CD8-positive, alpha-beta memory T cell (primary cell): ENCODE results near the gene AIMP1. TPM values are rescaled to one million over a fixed set of nuclear protein-coding genes. Genes with fewer than 3 reads are reported as not detected.
"Not testable (repeated sequence)": the region's sequence is repeated elsewhere in the genome, so short reads cannot be mapped to it uniquely, and the experiment has no call there.

Experiments used
- CTCF ChIA-PET: fragments of 350-600 bp; sonication (Branson Sonifier 250); formaldehyde crosslinking; loops from one replicate; lab custom pipeline; 2021; ENCODE audit warnings: antibody characterized with exemption; lab: Charles Lee
- POLR2A ChIA-PET: fragments of 350-600 bp; sonication (Branson Sonifier 250); formaldehyde crosslinking; loops from one replicate; lab custom pipeline; 2021; ENCODE audit warnings: antibody characterized with exemption; lab: Charles Lee
- DNase-seq, 5 donors: peaks; one replicate each; pipeline versions ENCODE4 v3.0.0 to v3.0.0-alpha.2; 2020 to 2022; ENCODE audit warnings: mixed read lengths in 1 of 5
- H3K27ac ChIP-seq: one replicate; pipeline ENCODE4 v1.7.0; 2013; ENCODE audit warnings: low read depth, mild to moderate bottlenecking, low read length, moderate library complexity
- H3K27me3 ChIP-seq: 2 replicates; pipeline ENCODE4 v1.7.0; 2013; ENCODE audit warnings: low read length, mild to moderate bottlenecking; ENCODE audit not compliant: insufficient read depth, poor library complexity, severe bottlenecking
- H3K36me3 ChIP-seq: 2 replicates; pipeline ENCODE4 v1.7.0; 2013; ENCODE audit warnings: mild to moderate bottlenecking, low read length, moderate library complexity; ENCODE audit not compliant: insufficient read depth
- H3K4me1 ChIP-seq: 2 replicates; pipeline ENCODE4 v1.7.0; 2013; ENCODE audit warnings: mild to moderate bottlenecking, low read length, moderate library complexity; ENCODE audit not compliant: insufficient read depth
- H3K4me3 ChIP-seq: 2 replicates; pipeline ENCODE4 v1.7.0; 2013; ENCODE audit warnings: mild to moderate bottlenecking, low read length
- H3K9me3 ChIP-seq: 2 replicates; pipeline ENCODE4 v1.7.0; 2013; ENCODE audit warnings: mild to moderate bottlenecking, low read length
- H3K27ac Mint-ChIP-seq, 8 donors: one replicate each; pipeline ENCODE4 v1.8.0; 2020 to 2021; ENCODE audit warnings: mixed read lengths in 8 of 8, mild to moderate bottlenecking in 6 of 8, inconsistent platforms in 3 of 8, moderate library complexity in 3 of 8
- H3K27me3 Mint-ChIP-seq, 2 donors: one replicate each; pipeline ENCODE4 v1.8.0; 2020 to 2021; ENCODE audit warnings: mixed read lengths in 2 of 2, mild to moderate bottlenecking in 1 of 2, moderate library complexity in 1 of 2
- H3K36me3 Mint-ChIP-seq, 3 donors: one replicate each; pipeline ENCODE4 v1.8.0; 2020 to 2021; ENCODE audit warnings: mixed read lengths in 3 of 3, inconsistent platforms in 1 of 3, mild to moderate bottlenecking in 1 of 3
- H3K4me1 Mint-ChIP-seq, 3 donors: one replicate each; pipeline ENCODE4 v1.8.0; 2020 to 2021; ENCODE audit warnings: mixed read lengths in 3 of 3, inconsistent platforms in 1 of 3, mild to moderate bottlenecking in 1 of 3
- H3K4me3 Mint-ChIP-seq, 7 donors: one replicate each; pipeline ENCODE4 v1.8.0; 2020 to 2021; ENCODE audit warnings: mixed read lengths in 7 of 7, mild to moderate bottlenecking in 6 of 7, moderate library complexity in 4 of 7, inconsistent platforms in 2 of 7
- H3K9me3 Mint-ChIP-seq, 5 donors: one replicate each; pipeline ENCODE4 v1.8.0; 2020 to 2022; ENCODE audit warnings: mixed read lengths in 5 of 5, mild to moderate bottlenecking in 3 of 5, moderate library complexity in 2 of 5, inconsistent platforms in 1 of 5
- polyA plus RNA-seq: library from polyadenylated mRNA; unstranded; fragments of 300-500 nt; fragmentation: Illumina TruSeq; gene quantifications from one replicate; pipeline ENCODE4 v1.2.3, GENCODE V29; 2021
- total RNA-seq, 2 experiments: library from RNA; stranded (reverse); gene quantifications; one replicate each; pipeline ENCODE4 v1.2.3, GENCODE V29; 2021

AIMP1 gene
- total and polyA plus RNA-seq, 3 experiments from 2014 or later, result 66.5 to 67.9 (median 67.0) TPM

- H3K9me3 ChIP-seq, result no peaks in the 10 kb centered on the region
- no peak overlapping the region for H3K27ac Mint-ChIP-seq
- DNase-seq, result peak in 3 of 5 donors; percentile 6 to 51 (median 37)
- POLR2A ChIA-PET, result interaction anchor here (0.6 to 1.3 kb wide), 4 partner anchors 9 to 1302 kb away, joined by 3 to 5 read pairs (median 3); no protein-coding TSS in a partner anchor
- peaks cover 34 to 41% (median 38%) of the 10 kb centered on the region in 3 donors for H3K4me1 Mint-ChIP-seq
- H3K9me3 Mint-ChIP-seq, result no peaks in the 10 kb centered on the region
- H3K4me3 Mint-ChIP-seq, result no peak overlapping the region
- H3K27me3 ChIP-seq, result no peaks in the 10 kb centered on the region
- H3K27me3 Mint-ChIP-seq, result no peaks in the 10 kb centered on the region
- peaks cover 3 to 14% (median 4%) of the 10 kb centered on the region in 3 donors for H3K36me3 Mint-ChIP-seq
- CTCF ChIA-PET, result interaction anchor here (0.9 to 1.3 kb wide), 3 partner anchors 13 to 31 kb away, joined by 3 to 4 read pairs (median 3); no protein-coding TSS in a partner anchor
- peak overlapping the region; percentile 99 for H3K27ac ChIP-seq
- peaks cover 27% of the 10 kb centered on the region for H3K4me1 ChIP-seq
- H3K36me3 ChIP-seq, result no peaks in the 10 kb centered on the region
- H3K4me3 ChIP-seq, result peak overlapping the region; percentile 91
Observed at GRCh38 chr4:106315476-106315967, 828 bp upstream of the AIMP1 start.

DNA sequence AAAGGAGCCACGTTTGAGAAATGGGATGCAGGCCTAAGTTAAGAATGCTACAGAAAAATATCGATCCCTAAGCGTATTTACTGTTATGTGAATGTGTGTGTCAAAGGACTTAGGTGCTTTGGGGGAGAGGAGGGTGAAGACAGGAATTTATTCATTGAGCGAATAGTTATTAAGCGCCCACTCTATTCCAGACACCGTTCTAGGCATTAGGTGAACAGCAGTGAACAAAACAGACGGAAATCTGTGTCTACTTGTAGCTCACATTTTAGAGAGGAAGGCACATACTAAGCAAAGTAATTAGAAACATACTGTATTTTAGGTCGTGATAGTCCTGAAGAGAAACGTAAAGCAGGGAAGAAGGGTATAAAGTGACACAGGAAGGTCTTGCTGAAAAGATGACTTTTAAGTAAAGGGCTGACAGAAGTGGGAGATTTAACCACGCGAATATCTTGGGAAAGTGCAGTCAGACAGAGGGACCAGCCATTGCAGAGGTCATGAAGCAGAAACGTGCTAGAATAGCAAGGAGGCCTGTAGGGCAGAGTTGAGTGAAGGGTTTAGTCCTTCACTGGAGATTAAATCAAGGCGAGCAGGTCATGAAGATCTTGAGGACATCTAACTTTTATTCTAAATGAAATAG lies 541 bp downstream of the AIMP1 start:
- no peaks in the 10 kb centered on the region for H3K9me3 Mint-ChIP-seq
- Histone ChIP-seq H3K27ac (peak overlapping the region; percentile 99), H3K4me3 (peak overlapping the region; percentile 91)

GRCh38 chr4:106317815-106318214 lies 1.5 kb downstream of the AIMP1 start:
- H3K27ac Mint-ChIP-seq, result peak overlapping the region in 1 of 8 donors; percentile 3
- no peak overlapping the region for H3K4me3 Mint-ChIP-seq
- Histone ChIP-seq H3K27me3 (no peaks in the 10 kb centered on the region), H3K9me3 (no peaks in the 10 kb centered on the region), H3K36me3 (no peaks in the 10 kb centered on the region), H3K4me1 (peaks cover 27% of the 10 kb centered on the region), H3K27ac (no peak overlapping the region), H3K4me3 (peak overlapping the region; percentile 91)
- no peaks in the 10 kb centered on the region for H3K9me3 Mint-ChIP-seq
- peaks cover 7 to 22% (median 8%) of the 10 kb centered on the region in 3 donors for H3K36me3 Mint-ChIP-seq
- ChIA-PET CTCF (no interaction called here), POLR2A (no interaction called here)
- H3K27me3 Mint-ChIP-seq, result no peaks in the 10 kb centered on the region
- DNase-seq, result no peak
- H3K4me1 Mint-ChIP-seq, result peaks cover 35 to 37% (median 36%) of the 10 kb centered on the region in 3 donors

More for the DNA sequence above, 541 bp downstream of the AIMP1 start:
- no peak for DNase-seq
- ChIA-PET CTCF (no interaction called here), POLR2A (no interaction called here)
- Histone ChIP-seq H3K36me3 (no peaks in the 10 kb centered on the region), H3K27me3 (no peaks in the 10 kb centered on the region), H3K4me1 (peaks cover 27% of the 10 kb centered on the region), H3K9me3 (no peaks in the 10 kb centered on the region)
- Mint-ChIP-seq H3K36me3 (peaks cover 6 to 24% (median 7%) of the 10 kb centered on the region in 3 donors), H3K27ac (no peak overlapping the region), H3K4me1 (peaks cover 35 to 40% (median 36%) of the 10 kb centered on the region in 3 donors), H3K4me3 (no peak overlapping the region), H3K27me3 (no peaks in the 10 kb centered on the region)

DNA sequence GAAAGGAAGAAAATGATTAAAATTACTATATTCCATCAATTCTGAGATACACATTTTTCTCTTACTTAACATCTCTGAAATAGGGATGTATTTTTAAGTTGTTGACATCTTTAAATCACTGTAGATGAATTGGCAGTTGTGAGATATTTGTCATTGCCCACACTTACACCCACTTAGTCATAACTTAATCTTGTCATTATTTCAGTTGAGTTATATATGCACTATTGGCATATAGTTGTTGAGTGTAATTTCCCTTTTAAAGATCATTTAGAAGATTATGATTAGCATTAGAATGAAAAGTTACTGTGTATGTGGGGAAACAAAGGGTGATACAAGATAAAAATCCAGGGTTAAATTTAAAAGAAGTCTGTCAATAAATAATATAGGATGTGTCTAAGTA lies 2.2 kb downstream of the AIMP1 start:
- H3K36me3 ChIP-seq, result no peaks in the 10 kb centered on the region
- Mint-ChIP-seq H3K9me3 (no peaks in the 10 kb centered on the region), H3K36me3 (peaks cover 7 to 22% (median 8%) of the 10 kb centered on the region in 3 donors), H3K27me3 (no peaks in the 10 kb centered on the region), H3K27ac (peak overlapping the region in 3 of 8 donors; percentile 3 to 79 (median 42)), H3K4me1 (peaks cover 30 to 37% (median 36%) of the 10 kb centered on the region in 3 donors), H3K4me3 (peak overlapping the region in 1 of 7 donors; percentile 2)
- H3K27ac ChIP-seq, result no peak overlapping the region
- no peak for DNase-seq
- H3K27me3 ChIP-seq, result no peaks in the 10 kb centered on the region
- H3K4me1 ChIP-seq, result peaks cover 31% of the 10 kb centered on the region
- ChIA-PET POLR2A (no interaction called here), CTCF (no interaction called here)
- no peaks in the 10 kb centered on the region for H3K9me3 ChIP-seq
- no peak overlapping the region for H3K4me3 ChIP-seq

- Mint-ChIP-seq H3K27me3 (no peaks in the 10 kb centered on the region), H3K27ac (no peak overlapping the region), H3K36me3 (peaks cover 7 to 26% (median 9%) of the 10 kb centered on the region in 3 donors), H3K4me3 (no peak overlapping the region), H3K4me1 (peaks cover 22 to 34% (median 28%) of the 10 kb centered on the region in 3 donors), H3K9me3 (no peaks in the 10 kb centered on the region)
- no peak overlapping the region for H3K27ac ChIP-seq
- peaks cover 21% of the 10 kb centered on the region for H3K4me1 ChIP-seq
- ChIA-PET CTCF (no interaction called here), POLR2A (no interaction called here)
- H3K36me3 ChIP-seq, result no peaks in the 10 kb centered on the region
- H3K27me3 ChIP-seq, result no peaks in the 10 kb centered on the region
- no peaks in the 10 kb centered on the region for H3K9me3 ChIP-seq
- DNase-seq, result no peak
- no peak overlapping the region for H3K4me3 ChIP-seq
Observed at GRCh38 chr4:106320235-106320634, 3.9 kb downstream of the AIMP1 start.

DNA sequence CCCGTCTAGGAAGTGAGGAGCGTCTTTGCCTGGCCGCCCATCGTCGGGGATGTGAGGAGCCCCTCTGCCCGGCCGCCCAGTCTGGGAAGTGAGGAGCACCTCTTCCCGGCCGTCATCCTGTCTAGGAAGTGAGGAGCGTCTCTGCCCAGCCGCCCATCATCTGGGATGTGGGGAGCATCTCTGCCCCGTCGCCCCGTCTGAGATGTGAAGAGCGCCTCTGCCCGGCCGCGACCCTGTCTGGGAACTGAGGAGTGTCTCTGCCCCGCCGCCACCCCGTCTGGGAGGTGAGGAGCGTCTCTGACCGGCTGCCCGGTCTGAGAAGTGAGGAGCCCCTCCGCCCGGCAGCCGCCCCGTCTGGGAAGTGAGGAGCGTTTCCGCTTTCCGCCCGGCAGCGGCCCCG lies 4.8 kb downstream of the AIMP1 start:
- H3K27ac Mint-ChIP-seq, H3K27me3 Mint-ChIP-seq, POLR2A ChIA-PET, H3K4me3 ChIP-seq, H3K9me3 Mint-ChIP-seq, H3K36me3 ChIP-seq, H3K9me3 ChIP-seq, H3K27me3 ChIP-seq, CTCF ChIA-PET, H3K27ac ChIP-seq, DNase-seq, H3K4me3 Mint-ChIP-seq: not testable (repeated sequence)
- H3K4me1 ChIP-seq, result peaks cover 21% of the 10 kb centered on the region
- Mint-ChIP-seq H3K36me3 (peaks cover 7 to 31% (median 9%) of the 10 kb centered on the region in 3 donors), H3K4me1 (peaks cover 22 to 31% (median 24%) of the 10 kb centered on the region in 3 donors)

DNA sequence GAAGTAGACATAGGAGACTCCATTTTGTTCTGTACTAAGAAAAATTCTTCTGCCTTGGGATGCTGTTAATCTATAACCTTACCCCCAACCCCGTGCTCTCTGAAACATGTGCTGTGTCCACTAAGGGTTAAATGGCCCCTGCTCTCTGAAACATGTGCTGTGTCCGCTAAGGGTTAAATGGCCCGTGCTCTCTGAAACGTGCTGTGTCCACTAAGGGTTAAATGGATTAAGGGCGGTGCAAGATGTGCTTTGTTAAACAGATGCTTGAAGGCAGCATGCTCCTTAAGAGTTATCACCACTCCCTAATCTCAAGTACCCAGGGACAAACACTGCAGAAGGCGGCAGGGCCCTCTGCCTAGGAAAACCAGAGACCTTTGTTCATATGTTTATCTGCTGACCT lies 5.5 kb downstream of the AIMP1 start:
- H3K9me3 ChIP-seq, H3K9me3 Mint-ChIP-seq, POLR2A ChIA-PET, H3K36me3 ChIP-seq, H3K27me3 Mint-ChIP-seq, H3K27me3 ChIP-seq, H3K27ac ChIP-seq, DNase-seq, CTCF ChIA-PET, H3K4me3 Mint-ChIP-seq, H3K4me3 ChIP-seq: not testable (repeated sequence)
- H3K4me1 Mint-ChIP-seq, result peaks cover 22 to 31% (median 24%) of the 10 kb centered on the region in 3 donors
- H3K36me3 Mint-ChIP-seq, result peaks cover 7 to 36% (median 9%) of the 10 kb centered on the region in 3 donors
- peak overlapping the region in 1 of 8 donors; percentile 26 for H3K27ac Mint-ChIP-seq
- H3K4me1 ChIP-seq, result peaks cover 21% of the 10 kb centered on the region

- Histone ChIP-seq H3K27me3 (no peaks in the 10 kb centered on the region), H3K9me3 (no peaks in the 10 kb centered on the region), H3K4me1 (peaks cover 9% of the 10 kb centered on the region), H3K27ac (no peak overlapping the region), H3K36me3 (peaks cover 9% of the 10 kb centered on the region), H3K4me3 (no peak overlapping the region)
- Mint-ChIP-seq H3K4me3 (peak overlapping the region in 1 of 7 donors; percentile 9), H3K4me1 (peaks cover 21 to 31% (median 24%) of the 10 kb centered on the region in 3 donors), H3K36me3 (peaks cover 7 to 49% (median 15%) of the 10 kb centered on the region in 3 donors), H3K27ac (peak overlapping the region in 1 of 8 donors; percentile 41), H3K9me3 (no peaks in the 10 kb centered on the region), H3K27me3 (no peaks in the 10 kb centered on the region)
- no peak for DNase-seq
- ChIA-PET CTCF (no interaction called here), POLR2A (no interaction called here)
Observed at GRCh38 chr4:106323119-106323518, 6.8 kb downstream of the AIMP1 start.
